Fibroblast of the aortic adventitia (primary cell): Measurements from ENCODE around the gene ANKRD53. TPM values are rescaled to one million over a fixed set of nuclear protein-coding genes. Genes with fewer than 3 reads are reported as not detected.

Source experiments
- DNase-seq: peaks from one replicate; pipeline ENCODE4 v3.0.0-alpha.2; 2010; ENCODE audit warnings: low read depth
- H3K4me3 ChIP-seq: 2 replicates; pipeline ENCODE4 v1.5.1; 2011; ENCODE audit warnings: low read depth, mild to moderate bottlenecking, control low read depth, low read length, moderate library complexity
- total RNA-seq: library from RNA; depleted of rRNA; stranded (reverse); fragments of >200 nt; gene quantifications from 2 replicates; pipeline ENCODE4 v1.2.3, GENCODE V29; 2012; ENCODE audit warnings: low replicate concordance
- TF ChIP-seq, protein P1 (sequence below): IDR thresholded peaks from 2 replicates; pipeline ENCODE4 v1.5.1; 2011; ENCODE audit warnings: mild to moderate bottlenecking, low read length, control low read depth, inconsistent platforms; ENCODE audit not compliant: insufficient read depth

The ANKRD53 gene, protein sequence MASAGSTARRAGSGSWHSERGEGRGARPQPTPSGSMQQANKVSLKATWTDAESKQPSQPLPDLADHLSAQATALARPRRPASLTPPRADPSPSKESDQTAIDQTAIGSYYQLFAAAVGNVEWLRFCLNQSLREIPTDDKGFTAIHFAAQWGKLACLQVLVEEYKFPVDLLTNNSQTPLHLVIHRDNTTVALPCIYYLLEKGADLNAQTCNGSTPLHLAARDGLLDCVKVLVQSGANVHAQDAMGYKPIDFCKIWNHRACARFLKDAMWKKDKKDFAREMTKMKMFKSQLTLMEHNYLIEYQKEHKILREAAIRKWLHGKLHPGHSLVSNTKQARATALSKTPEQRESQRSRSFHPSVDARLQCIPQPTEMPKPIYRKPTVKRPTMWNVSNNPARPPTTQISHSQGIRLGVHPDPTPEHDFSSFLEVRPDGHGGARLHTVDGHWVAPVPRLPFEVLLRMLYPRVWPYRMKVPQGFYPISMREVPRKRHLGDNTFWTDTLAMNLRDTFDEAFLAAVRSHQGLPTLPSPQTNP
- 1.1 and 6.5 TPM in 2 replicates for total RNA-seq

DNA sequence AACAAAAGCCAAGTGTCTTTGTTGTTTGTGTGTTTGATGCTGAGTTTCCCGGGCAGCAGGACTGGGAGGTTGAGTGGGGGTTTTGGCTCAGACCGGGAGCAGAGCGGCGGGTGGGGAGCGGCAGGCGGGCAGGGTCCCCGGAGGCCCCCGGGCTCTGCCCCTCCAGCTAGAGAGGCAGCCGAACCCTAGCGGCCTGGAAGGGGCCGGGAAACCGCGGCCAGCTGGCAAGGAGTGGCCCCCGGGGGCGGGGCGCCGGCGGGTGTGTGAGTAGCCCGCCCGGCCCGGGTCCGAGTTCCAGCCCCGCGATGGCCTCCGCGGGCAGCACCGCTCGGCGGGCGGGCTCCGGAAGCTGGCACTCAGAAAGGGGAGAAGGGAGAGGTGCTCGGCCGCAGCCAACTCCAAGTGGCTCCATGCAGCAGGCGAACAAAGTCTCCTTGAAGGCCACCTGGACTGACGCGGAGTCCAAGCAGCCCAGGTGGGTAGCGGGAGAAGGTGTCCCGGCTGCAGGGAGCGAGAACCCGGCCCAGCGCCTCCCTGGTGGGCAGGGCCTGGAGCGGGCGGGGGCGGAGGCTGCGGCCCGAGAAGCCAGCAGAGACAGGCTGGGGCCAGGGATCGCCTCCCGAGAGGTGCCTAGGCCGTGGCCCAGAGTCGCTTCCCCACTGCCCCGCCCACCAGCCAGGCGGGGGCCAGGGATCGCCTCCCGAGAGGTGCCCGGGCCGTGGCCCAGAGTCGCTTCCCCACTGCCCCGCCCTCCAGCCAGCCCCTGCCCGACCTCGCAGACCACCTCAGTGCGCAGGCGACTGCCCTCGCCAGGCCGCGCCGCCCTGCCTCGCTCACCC is at the start of gene ANKRD53:
TSS of gene ANKRD53 (plus strand) at position 290 of the 839 bp plus-strand sequence. CDS start at position 306, 16 bp downstream.
- peak within 1 kb of the TSS; percentile 62 for H3K4me3 ChIP-seq
- DNase-seq, result no peak
- TF ChIP-seq, protein P1, sequence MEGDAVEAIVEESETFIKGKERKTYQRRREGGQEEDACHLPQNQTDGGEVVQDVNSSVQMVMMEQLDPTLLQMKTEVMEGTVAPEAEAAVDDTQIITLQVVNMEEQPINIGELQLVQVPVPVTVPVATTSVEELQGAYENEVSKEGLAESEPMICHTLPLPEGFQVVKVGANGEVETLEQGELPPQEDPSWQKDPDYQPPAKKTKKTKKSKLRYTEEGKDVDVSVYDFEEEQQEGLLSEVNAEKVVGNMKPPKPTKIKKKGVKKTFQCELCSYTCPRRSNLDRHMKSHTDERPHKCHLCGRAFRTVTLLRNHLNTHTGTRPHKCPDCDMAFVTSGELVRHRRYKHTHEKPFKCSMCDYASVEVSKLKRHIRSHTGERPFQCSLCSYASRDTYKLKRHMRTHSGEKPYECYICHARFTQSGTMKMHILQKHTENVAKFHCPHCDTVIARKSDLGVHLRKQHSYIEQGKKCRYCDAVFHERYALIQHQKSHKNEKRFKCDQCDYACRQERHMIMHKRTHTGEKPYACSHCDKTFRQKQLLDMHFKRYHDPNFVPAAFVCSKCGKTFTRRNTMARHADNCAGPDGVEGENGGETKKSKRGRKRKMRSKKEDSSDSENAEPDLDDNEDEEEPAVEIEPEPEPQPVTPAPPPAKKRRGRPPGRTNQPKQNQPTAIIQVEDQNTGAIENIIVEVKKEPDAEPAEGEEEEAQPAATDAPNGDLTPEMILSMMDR, result no peak

DNA sequence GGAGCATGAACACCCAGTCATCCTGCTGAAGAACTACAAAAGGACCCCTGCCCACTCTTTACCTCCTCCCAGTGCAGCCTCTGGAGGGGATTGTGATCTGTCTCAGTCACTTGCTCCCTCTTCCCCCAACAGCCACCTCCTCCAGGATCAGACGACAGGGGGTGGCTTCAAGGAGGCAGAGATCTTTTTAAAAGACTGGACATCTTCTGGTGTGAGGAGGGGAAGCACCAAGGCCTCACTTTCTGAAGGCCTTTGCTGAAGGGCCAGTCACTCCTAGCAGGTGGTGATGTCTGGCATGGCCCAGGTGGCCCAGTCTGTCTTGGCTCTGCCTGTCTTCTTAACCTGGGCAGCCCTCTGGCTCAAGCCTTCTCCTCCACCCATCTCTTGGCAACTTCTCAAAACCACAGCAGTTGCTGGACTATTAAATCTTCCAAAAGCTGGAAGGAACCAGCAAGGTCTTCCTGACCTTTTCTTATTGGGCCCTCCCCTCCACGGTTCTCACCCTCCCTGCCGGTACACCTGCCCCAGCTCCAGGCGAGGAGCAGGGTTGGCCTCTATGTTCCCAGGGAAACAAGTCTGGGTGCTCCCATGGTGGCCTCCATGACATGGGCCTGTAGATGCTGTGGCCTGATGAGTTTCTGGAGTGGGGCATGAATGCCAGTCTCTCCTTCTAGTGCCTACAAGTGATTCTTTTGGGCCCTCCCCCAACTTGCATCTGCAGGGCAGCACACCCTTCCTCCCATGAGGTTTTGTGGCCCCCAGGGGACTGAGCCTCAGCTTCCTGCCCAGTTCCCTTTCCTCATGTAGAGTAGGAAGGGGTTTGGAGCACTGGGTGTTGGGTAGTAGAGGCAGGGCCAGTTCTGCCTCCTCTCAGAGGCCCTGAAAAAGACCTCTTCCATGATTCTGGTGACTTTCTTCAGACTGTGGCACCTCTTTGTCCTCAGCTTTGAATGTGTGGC is 47.8 kb upstream of the ANKRD53 start:
- TF ChIP-seq, protein P1, result no peak
- no peak for DNase-seq
- H3K4me3 ChIP-seq, result no peak overlapping the region

DNA sequence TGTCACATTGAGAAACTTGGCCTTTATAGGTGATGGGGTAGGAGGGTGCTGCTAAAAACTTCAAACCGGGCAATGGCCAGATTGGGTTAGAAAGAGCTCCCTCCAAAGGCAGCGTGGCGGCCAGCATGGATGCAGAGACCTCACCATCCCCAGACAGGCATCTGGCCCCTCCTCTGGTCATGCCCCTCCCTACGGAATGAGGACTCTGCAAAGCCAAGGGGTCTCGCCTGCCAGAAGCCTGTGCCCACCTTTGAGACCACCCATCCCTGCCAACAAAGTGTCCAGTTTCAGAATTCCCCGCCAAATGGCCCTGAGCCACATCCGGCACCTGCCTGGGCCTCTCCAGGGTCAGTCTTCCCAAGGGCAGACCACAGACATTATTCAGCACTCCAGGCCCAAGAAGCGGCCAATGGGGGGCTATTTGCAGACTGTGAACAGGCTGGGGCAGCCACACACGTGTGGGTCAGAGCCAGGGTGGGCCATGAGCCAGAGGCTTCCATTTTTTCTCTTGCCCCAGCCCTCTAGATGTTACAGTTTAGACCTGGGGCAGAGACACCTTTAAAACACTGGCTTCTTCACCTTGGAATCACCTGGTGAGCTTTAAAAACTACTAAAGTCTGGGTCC is 46.9 kb upstream of the ANKRD53 start:
- no peak overlapping the region for H3K4me3 ChIP-seq
- TF ChIP-seq, protein P1, result no peak
- DNase-seq, result no peak

DNA sequence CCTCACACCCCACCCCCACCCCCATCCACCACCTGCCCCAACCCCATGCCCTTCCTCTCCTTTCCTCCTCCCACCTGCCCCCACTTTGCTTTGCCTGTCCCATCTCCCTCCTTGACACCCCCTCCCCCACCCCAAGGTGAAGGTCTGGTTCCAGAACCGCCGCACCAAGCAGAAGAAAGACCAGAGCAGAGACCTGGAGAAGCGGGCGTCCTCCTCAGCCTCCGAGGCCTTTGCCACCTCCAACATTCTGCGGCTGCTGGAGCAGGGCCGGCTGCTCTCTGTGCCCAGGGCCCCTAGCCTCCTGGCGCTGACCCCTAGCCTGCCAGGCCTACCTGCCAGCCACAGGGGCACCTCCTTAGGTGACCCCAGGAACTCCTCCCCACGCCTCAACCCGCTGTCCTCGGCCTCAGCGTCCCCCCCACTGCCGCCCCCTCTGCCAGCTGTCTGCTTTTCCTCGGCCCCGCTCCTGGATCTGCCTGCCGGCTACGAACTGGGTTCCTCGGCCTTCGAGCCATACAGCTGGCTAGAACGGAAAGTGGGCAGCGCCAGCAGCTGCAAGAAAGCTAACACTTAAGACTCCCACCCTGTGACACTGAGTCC is 45.7 kb upstream of the ANKRD53 start:
- H3K4me3 ChIP-seq, result no peak overlapping the region
- TF ChIP-seq, protein P1, result no peak
- DNase-seq, result no peak

DNA sequence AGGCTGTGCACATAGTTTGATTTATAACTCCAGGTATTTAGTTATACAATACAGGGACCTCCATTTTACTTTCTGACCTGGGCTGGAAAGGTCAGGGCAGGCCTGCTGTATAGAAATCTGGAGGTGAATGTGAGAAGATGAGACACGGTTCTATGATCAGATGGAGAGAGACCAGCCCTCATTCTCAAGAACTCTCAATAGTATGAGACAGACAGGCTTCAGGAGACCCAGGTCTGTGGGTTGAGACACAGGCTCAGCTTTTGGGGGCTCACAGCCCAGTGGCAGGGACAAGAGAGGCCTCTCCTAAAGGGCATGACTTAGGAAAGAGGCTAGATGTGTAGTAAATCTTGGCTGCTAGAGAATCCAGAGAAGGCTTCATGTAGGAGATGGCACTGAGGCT is 43.4 kb upstream of the ANKRD53 start:
- no peak overlapping the region for H3K4me3 ChIP-seq
- no peak for DNase-seq
- TF ChIP-seq, protein P1, result no peak
